NCI-H1092 (cell line): ENCODE measurements around the gene CRIP2.
A peak's percentile ranks its signal among the peaks of the same experiment; 100 is the strongest.

ENCODE experiments used
- DNase-seq: peaks from one replicate; lab custom pipeline; 2025; lab: John Stamatoyannopoulos, UW

Gene CRIP2

GRCh38 chr14:105474483-105475268 lies at the start of gene CRIP2:
Gene CRIP2, plus strand, starts transcription at chr14:105474821. Its CDS starts 42 bp downstream, at chr14:105474863.
- peak; percentile 66 for DNase-seq

- DNase-seq, result no peak
Measured at GRCh38 chr14:105424861-105425260, 49.8 kb upstream of the CRIP2 start.

- no peak for DNase-seq
Measured at GRCh38 chr14:105425823-105426247, 48.8 kb upstream of the CRIP2 start.

- no peak for DNase-seq
Measured at GRCh38 chr14:105426416-105427130, 48.0 kb upstream of the CRIP2 start.

GRCh38 chr14:105427412-105427811 lies 47.2 kb upstream of the CRIP2 start:
- no peak for DNase-seq

GRCh38 chr14:105427936-105428485 lies 46.6 kb upstream of the CRIP2 start:
- no peak for DNase-seq

GRCh38 chr14:105430042-105430441 lies 44.6 kb upstream of the CRIP2 start:
- no peak for DNase-seq

- DNase-seq, result no peak
Measured at GRCh38 chr14:105430565-105430964, 44.1 kb upstream of the CRIP2 start.

- DNase-seq, result no peak
Measured at GRCh38 chr14:105431256-105431655, 43.4 kb upstream of the CRIP2 start.

GRCh38 chr14:105432657-105433056 lies 42.0 kb upstream of the CRIP2 start:
- DNase-seq, result no peak

- DNase-seq, result no peak
Measured at GRCh38 chr14:105433161-105433605, 41.4 kb upstream of the CRIP2 start.

GRCh38 chr14:105436402-105436801 lies 38.2 kb upstream of the CRIP2 start:
- no peak for DNase-seq

- DNase-seq, result no peak
Measured at GRCh38 chr14:105436891-105437722, 37.5 kb upstream of the CRIP2 start.

GRCh38 chr14:105437723-105438500 lies 36.7 kb upstream of the CRIP2 start:
- no peak for DNase-seq

- no peak for DNase-seq
Measured at GRCh38 chr14:105439179-105439578, 35.4 kb upstream of the CRIP2 start.

- DNase-seq, result no peak
Measured at GRCh38 chr14:105439710-105440553, 34.7 kb upstream of the CRIP2 start.

GRCh38 chr14:105440554-105440900 lies 34.1 kb upstream of the CRIP2 start:
- DNase-seq, result no peak

GRCh38 chr14:105440992-105441391 lies 33.6 kb upstream of the CRIP2 start:
- no peak for DNase-seq

- no peak for DNase-seq
Measured at GRCh38 chr14:105442125-105442524, 32.5 kb upstream of the CRIP2 start.

- DNase-seq, result no peak
Measured at GRCh38 chr14:105442834-105443233, 31.8 kb upstream of the CRIP2 start.
